Measurements from ENCODE around the gene HOXB4. TPM values are rescaled to one million over a fixed set of nuclear protein-coding genes. Genes with fewer than 3 reads are reported as not detected.

HOXB4 gene
- total RNA-seq, 1 experiment from 2014 or later: 5.2 TPM

DNA sequence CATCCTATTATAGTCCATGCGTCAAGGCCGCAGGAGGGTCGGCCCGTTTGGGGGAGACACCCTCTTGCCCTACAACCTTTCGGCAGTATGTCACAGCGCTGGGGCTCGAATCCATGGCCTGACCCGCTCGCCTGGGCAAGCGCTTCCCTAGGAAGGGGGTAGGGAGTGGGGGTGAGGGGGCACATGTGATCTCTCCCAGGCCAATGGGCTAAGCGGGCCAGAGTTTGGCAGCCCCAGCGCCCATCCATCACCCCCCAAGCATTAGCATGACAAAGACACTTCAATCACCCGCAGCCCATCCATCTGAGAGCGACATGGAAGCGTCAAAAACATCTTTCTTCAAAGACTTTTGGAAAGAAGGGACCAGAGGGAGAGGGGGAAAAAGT lies 47.3 kb downstream of the HOXB4 start, which contains the start of gene HOXB1:
Gene HOXB1 (minus strand): TSS at position 125 of the 386 bp plus-strand sequence. CDS start 107 bp downstream, at position 18.
- DNase-seq (ENCODE audit: low read depth): no peak

DNA sequence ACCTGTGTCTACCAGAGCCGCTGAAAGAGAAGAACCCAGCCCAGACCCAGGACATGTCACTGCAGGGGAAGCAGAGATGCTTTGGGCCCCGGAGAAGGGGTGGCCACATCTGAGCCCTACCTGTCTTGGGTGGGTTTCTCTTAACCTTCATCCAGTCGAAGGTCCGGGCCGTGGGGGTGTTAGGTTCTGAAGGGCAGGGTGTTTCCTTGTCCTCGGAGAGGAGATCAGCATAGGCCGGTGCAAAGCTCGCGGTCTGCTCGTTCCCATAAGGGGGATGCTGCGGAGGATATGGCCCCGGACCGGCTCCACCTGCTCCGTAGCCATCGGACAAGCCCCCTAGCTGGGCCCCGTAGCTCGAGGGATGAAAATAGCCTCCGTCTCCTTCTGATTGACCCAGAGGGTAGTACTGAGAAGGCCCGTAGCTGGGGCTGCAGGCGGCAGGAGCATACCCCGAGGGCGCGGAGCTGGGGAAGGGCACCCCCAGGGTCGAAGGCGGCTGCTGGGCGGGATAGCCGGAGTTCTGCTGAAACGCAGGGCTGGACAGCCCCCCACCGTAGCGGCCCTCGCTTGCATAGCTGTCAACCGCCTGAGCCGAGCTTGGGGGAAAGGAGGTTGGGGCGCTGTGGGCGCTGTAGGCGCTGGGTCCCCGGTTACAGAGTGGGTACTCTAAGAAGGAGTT lies 47.8 kb downstream of the HOXB4 start:
- DNase-seq (ENCODE audit: low read depth): no peak

DNA sequence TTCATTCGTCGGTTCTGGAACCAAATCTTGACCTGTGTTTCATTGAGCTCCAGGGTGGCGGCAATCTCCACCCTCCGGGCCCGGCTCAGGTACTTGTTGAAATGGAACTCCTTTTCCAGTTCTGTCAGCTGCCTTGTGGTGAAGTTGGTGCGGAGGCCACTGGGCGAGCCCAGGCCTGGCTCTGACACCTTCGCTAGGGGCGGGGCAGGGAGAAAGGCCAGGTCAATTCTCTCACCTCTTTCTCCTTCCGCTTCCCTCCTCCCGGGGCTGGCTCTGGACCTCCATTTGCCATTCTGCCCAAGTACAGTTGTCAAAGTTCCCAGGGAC lies 48.5 kb downstream of the HOXB4 start:
- no peak for DNase-seq (ENCODE audit: low read depth)

DNA sequence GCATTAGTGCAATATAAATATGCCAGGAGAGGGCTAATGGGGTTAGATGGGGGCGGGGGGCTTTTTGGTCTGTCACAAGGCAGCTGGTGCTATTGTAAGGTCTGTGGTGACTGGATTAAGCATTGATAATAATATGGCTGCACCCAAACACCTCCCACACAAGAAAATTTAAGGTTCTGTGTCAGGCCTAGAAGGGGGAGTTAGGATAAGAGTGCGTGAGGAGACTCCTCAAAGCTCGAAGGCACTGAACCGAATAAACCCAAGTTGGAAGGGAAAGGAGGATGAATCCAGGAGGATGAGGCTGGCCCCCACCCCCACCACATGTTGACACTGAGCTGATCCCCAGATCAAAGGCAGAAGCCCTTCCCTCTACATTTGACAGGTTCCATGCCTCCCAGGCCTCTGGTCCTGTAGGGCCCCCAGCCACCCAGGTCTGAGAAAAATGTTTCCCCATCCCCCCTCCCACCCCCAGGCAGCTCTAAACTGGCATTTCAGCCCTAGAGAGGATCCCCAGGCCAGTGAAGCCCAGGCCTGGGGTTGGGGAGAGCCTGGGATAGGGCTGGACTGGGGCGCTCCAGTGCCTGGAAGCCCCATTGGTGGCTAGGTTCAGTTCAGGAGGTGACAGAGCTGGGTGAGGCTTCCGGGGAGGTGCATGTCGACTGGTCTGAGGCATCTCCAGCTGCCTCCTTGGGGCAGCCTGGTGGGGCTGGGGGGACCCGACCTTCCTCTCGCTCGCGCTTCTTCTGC lies 49.0 kb downstream of the HOXB4 start:
- DNase-seq (ENCODE audit: low read depth): no peak

DNA sequence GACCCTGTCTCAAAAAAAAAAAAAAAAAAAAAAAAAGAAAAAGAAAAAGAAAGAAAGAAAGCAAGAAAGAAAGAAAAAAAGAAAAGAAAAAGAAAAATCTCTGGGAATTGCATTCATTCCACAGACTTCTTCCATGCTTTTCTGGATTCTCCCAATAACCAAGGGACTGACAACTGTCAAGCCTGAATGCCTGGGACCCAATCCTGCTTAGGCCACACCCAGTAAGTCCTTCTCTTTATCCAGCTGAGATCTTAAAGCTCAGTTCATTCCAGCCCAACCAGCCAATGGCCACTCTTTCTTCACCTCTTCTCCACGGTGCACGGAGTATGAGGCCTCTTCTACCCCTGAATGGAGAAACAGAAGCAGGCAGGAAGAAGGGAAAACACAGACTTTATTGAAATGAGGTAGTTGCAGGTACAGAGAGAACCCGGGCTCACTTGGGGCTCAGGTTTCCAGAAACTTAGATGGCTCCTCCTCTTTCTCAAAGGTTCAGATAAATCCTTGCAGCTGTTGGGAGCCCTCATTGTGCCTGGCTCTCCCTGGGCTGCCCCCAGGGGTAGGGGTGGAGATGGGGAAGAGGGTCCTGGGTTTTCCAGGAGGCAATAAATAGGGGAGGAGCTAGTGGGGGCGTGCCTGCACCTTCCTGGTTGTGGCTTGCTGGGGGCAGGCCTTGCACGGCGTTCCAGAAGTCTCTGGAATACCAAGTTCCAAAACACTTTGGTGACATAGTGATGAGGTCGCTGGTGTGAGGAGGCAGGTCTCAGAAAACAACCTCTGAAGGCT lies 49.8 kb downstream of the HOXB4 start:
- no peak for DNase-seq (ENCODE audit: low read depth)

DNA sequence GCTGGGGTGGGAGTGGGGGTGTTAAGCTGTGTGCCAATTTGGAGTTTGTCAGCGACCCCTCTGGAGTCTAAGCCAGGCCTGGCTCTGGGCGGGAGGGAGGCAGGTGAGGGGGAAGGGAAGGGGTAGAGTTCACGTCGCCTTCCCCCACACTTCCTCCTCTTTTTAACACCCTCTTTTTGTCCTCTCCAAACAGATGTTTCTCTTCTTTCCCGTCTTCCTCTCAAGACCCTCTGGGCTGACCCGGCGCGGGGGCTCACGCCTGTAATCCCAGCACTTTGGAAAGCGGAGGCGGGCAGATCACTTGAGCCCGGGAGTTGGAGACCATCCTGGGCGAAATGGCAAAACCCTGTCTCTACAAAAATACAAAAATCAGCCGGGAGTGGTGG lies 50.6 kb downstream of the HOXB4 start:
- DNase-seq (ENCODE audit: low read depth): no peak

DNA sequence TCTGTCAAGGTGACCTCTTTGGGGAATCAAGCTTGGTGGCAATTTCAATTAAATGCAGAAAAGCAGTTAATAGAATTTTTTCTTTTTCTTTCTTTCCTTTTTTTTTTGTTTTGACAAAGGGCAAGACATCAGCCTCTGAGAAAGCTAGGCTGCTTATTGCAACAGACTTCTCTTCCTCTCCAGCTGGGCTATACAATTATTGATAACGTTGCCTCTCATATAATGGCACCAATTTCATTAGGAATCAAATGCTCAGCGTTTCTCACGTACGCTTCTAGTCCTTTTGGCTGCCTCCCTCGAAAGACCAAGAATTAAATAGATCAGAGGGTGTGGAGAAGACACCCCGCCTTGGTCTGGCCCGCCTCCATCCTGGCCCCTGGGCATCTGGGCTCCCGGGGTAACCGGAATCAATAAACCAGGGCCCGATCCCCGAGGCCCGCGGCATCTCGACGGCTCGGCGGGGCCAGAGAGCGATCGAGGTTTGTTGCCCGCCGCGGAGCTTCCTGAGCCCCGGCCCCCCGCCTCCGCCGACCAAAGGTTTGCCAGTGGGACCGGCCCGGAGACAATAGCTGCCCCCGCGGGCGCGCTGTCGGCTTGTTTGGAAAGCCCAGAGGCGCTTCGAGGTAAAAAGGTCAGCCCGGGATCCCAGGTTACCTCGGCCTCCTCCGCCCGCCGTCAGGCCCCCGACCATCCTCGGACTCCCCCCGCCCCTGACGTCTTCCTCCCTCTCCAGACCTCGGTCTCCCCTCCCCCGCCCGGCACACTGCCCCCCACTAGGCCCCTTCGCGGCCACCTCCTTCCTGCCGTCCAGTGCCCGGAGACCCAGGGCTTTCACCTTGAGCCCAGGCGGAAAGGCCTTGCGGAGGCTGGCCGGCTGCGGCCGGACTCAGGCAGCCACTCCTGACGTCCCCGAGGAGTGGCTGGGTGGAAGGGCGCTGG lies 51.3 kb downstream of the HOXB4 start:
- no peak for DNase-seq (ENCODE audit: low read depth)

Other genes starting within 250 kb of the HOXB4 start
- 0.17 TPM in 1 of 2 replicates, not detected in the other for gene SKAP1, start 148.1 kb downstream of the HOXB4 start, total RNA-seq (2014; rRNA removed)
- not detected in 2 replicates for gene HOXB1, start 47.3 kb downstream of the HOXB4 start, total RNA-seq (2014; rRNA removed)
- gene HOXB2, start 33.2 kb downstream of the HOXB4 start, total RNA-seq (2014; rRNA removed): 59.3 and 65.3 TPM in 2 replicates
- gene HOXB3, start 11.9 kb upstream of the HOXB4 start, total RNA-seq (2014; rRNA removed): 9.0 and 12.1 TPM in 2 replicates
- 0.90 and 1.8 TPM in 2 replicates for gene HOXB5, start 15.4 kb upstream of the HOXB4 start, total RNA-seq (2014; rRNA removed)
- gene HOXB6, start 26.6 kb upstream of the HOXB4 start, total RNA-seq (2014; rRNA removed): 21.5 and 24.9 TPM in 2 replicates
- 26.9 and 37.3 TPM in 2 replicates for gene HOXB7, start 32.7 kb upstream of the HOXB4 start, total RNA-seq (2014; rRNA removed)
- 22.9 and 23.5 TPM in 2 replicates for gene HOXB8, start 36.9 kb upstream of the HOXB4 start, total RNA-seq (2014; rRNA removed)
- gene HOXB9, start 48.0 kb upstream of the HOXB4 start, total RNA-seq (2014; rRNA removed): 3.6 and 5.1 TPM in 2 replicates
- gene PRAC1, start 144.2 kb upstream of the HOXB4 start, total RNA-seq (2014; rRNA removed): not detected in 2 replicates
- gene PRAC2, start 144.8 kb upstream of the HOXB4 start, total RNA-seq (2014; rRNA removed): not detected in 2 replicates
- 0.77 and 0.80 TPM in 2 replicates for gene HOXB13, start 150.4 kb upstream of the HOXB4 start, total RNA-seq (2014; rRNA removed)
- gene TTLL6, start 238.9 kb upstream of the HOXB4 start, total RNA-seq (2014; rRNA removed): not detected in 2 replicates